ENCODE measurements around the gene ASTL.

ASTL gene

DNA sequence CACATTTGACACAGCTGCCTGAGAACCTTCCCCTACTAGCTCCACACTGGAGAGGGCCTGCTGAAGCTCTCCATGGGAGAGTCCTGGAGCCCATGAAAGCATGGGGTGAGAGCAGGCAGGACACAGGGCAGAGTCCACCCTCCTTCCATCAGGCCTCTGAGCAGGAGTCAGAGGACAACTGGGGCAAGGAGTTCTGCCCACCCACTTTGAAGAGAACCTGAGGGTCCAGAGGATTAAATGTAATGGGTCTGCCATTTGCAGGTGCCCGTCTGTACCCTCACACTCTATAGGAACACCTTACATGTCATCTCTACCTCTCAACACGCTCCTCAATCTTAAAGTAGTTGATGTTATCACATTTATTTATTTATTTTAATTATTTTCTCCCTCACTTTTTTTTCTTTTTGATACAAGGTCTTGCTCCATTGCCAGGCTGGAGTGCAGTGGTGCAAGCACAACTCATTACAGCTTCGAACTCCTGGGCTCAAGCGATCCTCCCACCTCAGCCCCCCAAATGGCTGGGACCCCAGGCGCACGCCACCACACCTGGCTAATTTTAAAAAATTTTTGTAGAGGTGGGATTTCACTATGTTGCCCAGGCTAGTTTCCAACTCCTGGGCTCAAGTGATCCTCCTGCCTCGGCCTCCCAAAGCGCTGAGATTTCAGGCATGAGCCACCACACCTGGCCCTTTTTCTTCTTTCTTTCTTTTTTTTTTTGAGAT lies 32.1 kb downstream of the ASTL start:
- DNase-seq (ENCODE audit: low read depth), result no peak
- H3K4me3 ChIP-seq (ENCODE audit: control insufficient read depth, low read depth, low read length), result no peak overlapping the region
- TF ChIP-seq, protein P1, sequence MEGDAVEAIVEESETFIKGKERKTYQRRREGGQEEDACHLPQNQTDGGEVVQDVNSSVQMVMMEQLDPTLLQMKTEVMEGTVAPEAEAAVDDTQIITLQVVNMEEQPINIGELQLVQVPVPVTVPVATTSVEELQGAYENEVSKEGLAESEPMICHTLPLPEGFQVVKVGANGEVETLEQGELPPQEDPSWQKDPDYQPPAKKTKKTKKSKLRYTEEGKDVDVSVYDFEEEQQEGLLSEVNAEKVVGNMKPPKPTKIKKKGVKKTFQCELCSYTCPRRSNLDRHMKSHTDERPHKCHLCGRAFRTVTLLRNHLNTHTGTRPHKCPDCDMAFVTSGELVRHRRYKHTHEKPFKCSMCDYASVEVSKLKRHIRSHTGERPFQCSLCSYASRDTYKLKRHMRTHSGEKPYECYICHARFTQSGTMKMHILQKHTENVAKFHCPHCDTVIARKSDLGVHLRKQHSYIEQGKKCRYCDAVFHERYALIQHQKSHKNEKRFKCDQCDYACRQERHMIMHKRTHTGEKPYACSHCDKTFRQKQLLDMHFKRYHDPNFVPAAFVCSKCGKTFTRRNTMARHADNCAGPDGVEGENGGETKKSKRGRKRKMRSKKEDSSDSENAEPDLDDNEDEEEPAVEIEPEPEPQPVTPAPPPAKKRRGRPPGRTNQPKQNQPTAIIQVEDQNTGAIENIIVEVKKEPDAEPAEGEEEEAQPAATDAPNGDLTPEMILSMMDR (IDR thresholded peaks at IDR 0.05; ENCODE audit: control insufficient read depth, insufficient read depth, low read depth, low read length, missing control alignments), result no peak

DNA sequence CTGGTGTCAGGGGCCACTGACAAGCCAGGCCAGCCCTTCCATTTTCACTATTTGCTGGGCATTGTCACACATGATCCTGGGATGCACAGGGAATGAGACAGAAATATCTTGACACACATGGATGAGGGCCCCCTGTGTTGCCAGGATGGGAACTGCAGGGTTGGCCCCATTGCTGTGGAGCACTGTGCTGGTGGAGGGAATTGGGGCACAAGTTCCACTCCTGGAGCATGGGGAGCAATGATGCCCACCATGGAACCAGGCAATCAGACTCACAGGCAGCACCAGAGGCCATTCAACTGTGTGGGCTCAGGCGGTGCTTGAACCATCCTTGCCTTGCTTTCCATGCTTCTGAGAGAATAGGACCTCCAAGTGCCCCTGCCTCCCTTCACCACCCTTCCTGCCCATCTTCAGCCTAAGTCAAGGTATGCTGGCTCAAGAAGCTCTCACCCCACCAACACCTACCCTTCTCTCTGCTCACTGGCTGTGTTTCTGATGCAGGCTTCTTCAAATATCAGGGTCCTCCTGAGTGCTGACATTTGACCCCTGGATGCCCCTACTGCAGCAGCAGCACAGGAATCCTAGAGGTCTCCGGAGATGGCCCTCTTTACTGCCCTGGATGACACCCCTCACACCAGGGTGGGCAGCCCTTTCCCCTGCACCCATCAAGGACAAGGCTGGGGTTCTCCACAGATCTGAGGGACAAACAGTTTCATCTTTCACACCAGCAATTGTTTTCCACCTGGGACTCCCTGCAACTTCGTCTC lies 33.0 kb downstream of the ASTL start:
- TF ChIP-seq, protein P1 (IDR thresholded peaks at IDR 0.05; ENCODE audit: control insufficient read depth, insufficient read depth, low read depth, low read length, missing control alignments), result no peak
- H3K4me3 ChIP-seq (ENCODE audit: control insufficient read depth, low read depth, low read length), result no peak overlapping the region
- DNase-seq (ENCODE audit: low read depth), result no peak

DNA sequence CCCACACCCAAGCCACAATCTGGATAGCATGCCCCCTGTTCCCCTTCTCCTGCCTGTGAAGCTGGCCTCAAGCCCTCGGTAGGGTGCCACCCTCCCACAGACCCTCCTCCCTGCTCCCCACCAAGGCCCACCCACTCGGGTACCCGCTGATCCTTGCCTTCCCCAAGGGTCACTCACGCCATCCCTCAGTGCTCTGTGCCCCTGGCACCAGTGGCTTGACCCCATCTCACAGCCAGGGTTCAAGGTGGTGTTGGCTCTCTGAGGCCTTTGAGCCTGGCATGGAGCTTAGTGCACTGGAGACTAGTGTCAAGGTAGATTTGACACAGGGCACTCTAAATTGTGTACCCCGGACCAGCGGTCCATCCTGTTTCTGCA lies 33.8 kb downstream of the ASTL start:
- DNase-seq (ENCODE audit: low read depth), result no peak
- no peak overlapping the region for H3K4me3 ChIP-seq (ENCODE audit: control insufficient read depth, low read depth, low read length)

DNA sequence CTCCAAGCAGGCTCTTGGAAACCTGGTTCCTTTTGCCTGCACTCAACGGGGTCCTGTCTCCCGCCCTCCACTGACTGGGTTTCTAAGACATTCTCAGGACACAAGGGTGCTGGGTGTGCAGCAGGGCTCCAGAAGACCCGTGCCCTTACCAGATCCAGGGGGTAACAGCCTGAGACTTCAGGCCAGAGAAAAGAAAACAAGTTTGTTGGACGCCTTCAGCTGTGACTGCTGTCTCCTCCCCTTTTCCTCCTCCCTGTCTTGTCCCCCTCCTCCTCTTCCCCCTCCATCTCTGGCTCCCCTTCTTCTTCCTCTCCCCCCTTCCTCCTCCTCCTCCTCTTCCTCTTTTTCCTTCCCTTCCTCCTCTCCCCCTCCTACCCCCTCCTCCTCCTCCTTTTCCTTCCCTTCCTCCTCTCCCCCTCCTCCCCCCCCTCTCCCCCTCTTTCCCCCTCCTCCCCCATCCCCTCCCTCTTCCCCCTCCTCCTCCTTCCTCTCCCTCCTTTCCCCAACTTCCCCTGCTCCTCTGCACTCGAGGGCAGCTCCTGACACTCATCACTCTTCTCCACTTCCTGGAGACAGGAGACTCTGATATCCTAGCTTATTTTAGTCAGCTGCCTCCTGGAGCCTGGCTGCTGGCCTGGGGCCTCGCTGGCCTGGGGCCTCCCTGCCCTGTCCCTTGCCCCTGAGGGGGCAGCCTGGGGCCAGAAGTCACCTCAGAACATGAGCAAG lies 34.4 kb downstream of the ASTL start:
- DNase-seq (ENCODE audit: low read depth), result no peak
- no peak overlapping the region for H3K4me3 ChIP-seq (ENCODE audit: control insufficient read depth, low read depth, low read length)
- TF ChIP-seq, protein P1 (IDR thresholded peaks at IDR 0.05; ENCODE audit: control insufficient read depth, insufficient read depth, low read depth, low read length, missing control alignments), result no peak

More for the DNA sequence above, 33.8 kb downstream of the ASTL start:
- TF ChIP-seq, protein P1 (IDR thresholded peaks at IDR 0.05; ENCODE audit: control insufficient read depth, insufficient read depth, low read depth, low read length, missing control alignments), result no peak

DNA sequence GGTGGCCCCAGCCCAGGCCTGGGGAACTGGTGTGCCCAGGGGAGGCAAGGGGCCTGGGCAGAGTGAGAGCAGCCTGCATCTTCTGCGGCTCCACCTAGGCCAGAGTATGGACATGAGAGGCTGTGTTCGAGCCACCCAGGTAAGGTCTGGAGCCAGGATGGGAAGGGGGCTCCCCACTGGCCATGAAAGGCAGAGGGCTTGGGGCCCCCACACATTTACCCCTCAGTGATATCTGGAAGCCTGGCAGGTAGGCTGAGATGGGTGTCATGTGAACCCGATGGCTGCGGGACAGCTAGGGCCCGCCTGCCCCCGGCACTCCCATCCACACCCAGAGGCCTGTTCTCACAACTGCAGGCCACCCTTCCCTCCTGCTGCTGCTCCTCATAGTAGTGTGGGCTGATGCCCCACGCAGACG lies 35.1 kb downstream of the ASTL start:
- H3K4me3 ChIP-seq (ENCODE audit: control insufficient read depth, low read depth, low read length), result no peak overlapping the region
- TF ChIP-seq, protein P1 (IDR thresholded peaks at IDR 0.05; ENCODE audit: control insufficient read depth, insufficient read depth, low read depth, low read length, missing control alignments), result no peak
- DNase-seq (ENCODE audit: low read depth), result no peak

DNA sequence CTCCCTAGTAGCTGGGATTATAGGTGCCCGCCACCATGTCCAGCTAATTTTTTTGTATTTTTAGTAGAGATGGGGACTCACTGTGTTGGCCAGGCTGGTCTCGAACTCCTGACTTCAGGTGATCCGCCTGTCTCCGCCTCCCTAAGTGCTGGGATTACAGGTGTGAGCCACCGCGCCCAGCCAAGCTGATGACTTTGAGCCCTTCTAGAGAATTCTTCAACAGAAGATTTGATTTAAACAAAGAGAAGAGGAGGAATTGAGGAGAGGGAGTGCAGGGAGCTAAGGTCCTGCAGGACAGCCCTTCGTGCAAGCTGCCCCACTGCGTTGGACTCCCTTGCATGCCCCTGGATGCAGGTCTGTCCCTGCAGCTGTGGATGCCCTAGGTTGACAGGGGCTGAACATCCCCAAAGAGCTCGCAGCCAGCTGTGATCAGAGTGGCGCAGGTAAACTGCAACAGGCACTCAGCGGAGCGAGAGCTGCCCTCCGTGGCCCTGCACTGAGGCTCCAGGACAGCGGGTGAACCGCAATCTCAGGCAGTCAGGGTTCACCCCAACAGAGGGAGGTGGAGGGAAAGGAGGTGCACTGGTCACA lies 35.6 kb downstream of the ASTL start:
- TF ChIP-seq, protein P1 (IDR thresholded peaks at IDR 0.05; ENCODE audit: control insufficient read depth, insufficient read depth, low read depth, low read length, missing control alignments), result no peak
- H3K4me3 ChIP-seq (ENCODE audit: control insufficient read depth, low read depth, low read length), result no peak overlapping the region
- DNase-seq (ENCODE audit: low read depth), result no peak

Measured in AG09309 (cell line).